ENCODE data around the gene PIN1. TPM values are rescaled to one million over a fixed set of nuclear protein-coding genes. Genes with fewer than 3 reads are reported as not detected.

PIN1 gene
- total RNA-seq, 1 experiment from 2014 or later: 107 TPM

- TF ChIP-seq ATF6 (CRISPR knock-in tag; IDR thresholded peaks at IDR 0.05) (no peak), ZNF423 (CRISPR knock-in tag; IDR thresholded peaks at IDR 0.05) (no peak)
These were observed 13.6 kb downstream of the PIN1 start (continued) for GRCh38 chr19:9848762-9849161.

GRCh38 chr19:9849791-9850190, 14.7 kb downstream of the PIN1 start:
- DNase-seq (ENCODE audit: low spot score) (no peak), ATAC-seq (no peak)
- peaks cover 11% of the 10 kb centered on the region for H3K36me3 Mint-ChIP-seq
- H3K27ac Mint-ChIP-seq: no peak overlapping the region
- CTCF ChIA-PET: interaction anchor here (0.9 kb wide), 1 partner anchor 11 kb away, joined by 3 read pairs; no protein-coding TSS in a partner anchor
- no peak overlapping the region for H3K4me3 Mint-ChIP-seq
- POLR2A ChIA-PET: no interaction called here
- H3K4me1 Mint-ChIP-seq: peaks cover 7% of the 10 kb centered on the region; the same call in 1 of the 2 replicates
- H3K27me3 Mint-ChIP-seq (ENCODE audit: low read depth): no peaks in the 10 kb centered on the region
- H3K9me3 Mint-ChIP-seq: no peaks in the 10 kb centered on the region
- TF ChIP-seq JUN (CRISPR knock-in tag; IDR thresholded peaks at IDR 0.05) (no peak), IRF1 (CRISPR knock-in tag; IDR thresholded peaks at IDR 0.05) (no peak), IRF2 (CRISPR knock-in tag; IDR thresholded peaks at IDR 0.05; ENCODE audit: borderline replicate concordance, low read depth) (no peak), KAT7 (CRISPR knock-in tag; IDR thresholded peaks at IDR 0.05; ENCODE audit: borderline replicate concordance) (no peak)

- no peaks in the 10 kb centered on the region for H3K9me3 Mint-ChIP-seq
- no peak overlapping the region for H3K27ac Mint-ChIP-seq
- H3K36me3 Mint-ChIP-seq: peaks cover 8% of the 10 kb centered on the region
- peaks cover 7% of the 10 kb centered on the region; the same call in 1 of the 2 replicates for H3K4me1 Mint-ChIP-seq
- CTCF ChIA-PET: interaction anchor here (0.9 kb wide), 1 partner anchor 10 kb away, joined by 3 read pairs; no protein-coding TSS in a partner anchor
- H3K4me3 Mint-ChIP-seq: no peak overlapping the region
- no peaks in the 10 kb centered on the region for H3K27me3 Mint-ChIP-seq (ENCODE audit: low read depth)
- no peak for DNase-seq (ENCODE audit: low spot score)
- POLR2A ChIA-PET: no interaction called here
- no peak for TF ChIP-seq RELA (CRISPR knock-in tag; IDR thresholded peaks at IDR 0.05; ENCODE audit: borderline replicate concordance)
- no peak for TF ChIP-seq NR1H2 (CRISPR knock-in tag; IDR thresholded peaks at IDR 0.05)
- TF ChIP-seq PRRX2 (CRISPR knock-in tag; IDR thresholded peaks at IDR 0.05): no peak
- TF ChIP-seq CTCF (IDR thresholded peaks at IDR 0.05): no peak
- TF ChIP-seq ZSCAN18 (CRISPR knock-in tag; IDR thresholded peaks at IDR 0.05): no peak
- no peak for TF ChIP-seq FOXJ3 (CRISPR knock-in tag; IDR thresholded peaks at IDR 0.05; ENCODE audit: borderline replicate concordance)
- no peak for TF ChIP-seq SMAD4 (CRISPR knock-in tag; IDR thresholded peaks at IDR 0.05)
- no peak for TF ChIP-seq JUN (CRISPR knock-in tag; IDR thresholded peaks at IDR 0.05)
- TF ChIP-seq GRHL2 (CRISPR knock-in tag; IDR thresholded peaks at IDR 0.05; ENCODE audit: insufficient replicate concordance, severe bottlenecking): no peak
- no peak for TF ChIP-seq FOXP1 (CRISPR knock-in tag; IDR thresholded peaks at IDR 0.05; ENCODE audit: borderline replicate concordance)
- TF ChIP-seq ERG (CRISPR knock-in tag; IDR thresholded peaks at IDR 0.05): no peak
- no peak for TF ChIP-seq ZNF416 (CRISPR knock-in tag; IDR thresholded peaks at IDR 0.05)
- TF ChIP-seq FOXP4 (CRISPR knock-in tag; IDR thresholded peaks at IDR 0.05): no peak
- TF ChIP-seq KAT7 (CRISPR knock-in tag; IDR thresholded peaks at IDR 0.05; ENCODE audit: borderline replicate concordance): no peak
- no peak for TF ChIP-seq E2F1 (CRISPR knock-in tag; IDR thresholded peaks at IDR 0.05)
- ATAC-seq: no peak
These were observed 15.3 kb downstream of the PIN1 start for GRCh38 chr19:9850235-9850959.
